ENCODE data around the gene TMEM212.
"Not testable (repeated sequence)": the region's sequence is repeated elsewhere in the genome, so short reads cannot be mapped to it uniquely, and the experiment has no call there.

GRCh38 chr3:171858770-171859169, 15.6 kb downstream of the TMEM212 start:
- not testable (repeated sequence) for TF ChIP-seq CTCF, POLR2A (IDR thresholded peaks at IDR 0.05)
